ENCODE data around the gene ATP1A2.
"Not testable (repeated sequence)": the region's sequence is repeated elsewhere in the genome, so short reads cannot be mapped to it uniquely, and the experiment has no call there.

The ATP1A2 gene

DNA sequence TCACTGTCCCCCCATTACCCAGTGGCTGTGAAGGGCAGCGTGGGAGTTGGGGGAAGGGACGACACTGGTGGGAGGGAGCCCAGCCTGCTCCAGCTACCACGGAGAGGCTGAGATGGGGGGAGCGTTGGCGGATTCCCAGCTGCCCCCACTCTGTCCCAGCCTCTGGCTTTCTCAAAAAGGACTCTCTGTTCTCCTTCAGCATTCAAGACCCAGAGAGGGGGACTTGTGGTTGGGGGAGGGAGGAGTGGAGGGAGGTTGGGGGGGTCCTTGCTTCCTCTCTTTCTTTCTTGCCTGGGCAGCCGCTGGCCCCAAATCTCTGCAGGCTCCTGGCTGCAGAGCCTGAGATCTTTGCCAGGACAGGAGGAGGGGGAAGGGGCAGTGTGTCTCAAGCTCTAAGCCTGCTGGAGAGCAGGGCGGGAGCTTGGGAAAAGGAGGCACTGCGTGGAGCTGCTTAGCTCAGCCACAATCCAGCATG, 2.2 kb downstream of the ATP1A2 start:
- peak; percentile 64 to 96 (median 78) for DNase-seq
- intact Hi-C loops (cut with DNase I) = no loop called here

DNA sequence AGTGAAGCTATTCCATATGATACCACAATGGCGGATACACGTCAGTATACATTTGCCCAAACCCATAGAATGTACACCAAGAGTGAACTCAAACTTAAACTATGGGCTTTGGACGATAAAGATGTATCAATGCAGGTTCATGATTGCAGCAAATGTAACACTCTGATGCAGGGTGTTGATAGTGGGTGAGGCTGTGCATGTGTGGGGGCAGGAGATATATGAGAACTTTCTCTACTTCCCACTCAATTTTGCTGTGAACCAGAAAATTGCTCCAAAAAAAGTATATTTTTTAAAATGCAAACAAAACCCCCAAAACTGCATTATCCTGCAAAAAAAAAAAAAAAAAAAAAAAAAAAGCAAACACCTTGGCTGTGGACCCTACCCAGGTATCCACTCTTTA, 3.4 kb downstream of the ATP1A2 start:
- no peak for DNase-seq
- intact Hi-C loops (cut with DNase I) = no loop called here

DNA sequence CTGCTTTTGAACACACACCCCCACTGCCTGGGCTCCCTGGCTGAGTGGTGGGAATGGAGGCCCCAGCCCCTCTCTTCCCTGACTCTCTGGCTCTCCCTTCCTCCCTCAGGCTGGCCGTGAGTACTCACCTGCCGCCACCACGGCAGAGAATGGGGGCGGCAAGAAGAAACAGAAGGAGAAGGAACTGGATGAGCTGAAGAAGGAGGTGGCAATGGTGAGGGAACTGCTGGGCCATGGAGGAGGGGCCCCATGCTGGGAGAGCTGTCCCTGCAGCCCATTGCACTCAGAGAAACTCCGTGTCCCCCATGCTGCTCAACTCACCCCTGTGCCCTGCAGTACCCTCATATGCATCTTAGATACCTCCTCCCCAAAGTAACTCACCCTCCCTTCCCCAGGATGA, 5.2 kb downstream of the ATP1A2 start:
- intact Hi-C loops (cut with DNase I) = no loop called here
- peak in 3 of 10 donors; percentile 66 to 80 (median 76) for DNase-seq

DNA sequence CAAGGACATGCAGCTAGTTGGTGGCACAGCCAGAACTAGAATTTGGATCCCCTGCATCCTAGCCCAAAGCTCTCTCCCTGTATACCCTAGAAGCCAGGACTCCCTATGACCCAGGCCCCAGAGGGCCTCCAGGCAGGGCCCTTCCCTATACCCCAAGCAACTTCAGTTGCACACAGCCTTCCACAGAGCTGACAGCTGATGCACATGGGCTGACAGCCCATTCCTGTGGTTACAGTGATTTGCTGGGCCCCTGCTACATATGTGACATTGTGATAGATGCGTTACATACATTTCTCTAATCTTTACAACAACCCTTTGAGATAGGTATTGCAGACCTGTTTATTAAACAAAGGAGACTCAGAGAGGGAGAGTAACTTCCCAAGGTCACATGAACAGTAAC, 5.8 kb downstream of the ATP1A2 start:
- intact Hi-C loops (cut with DNase I) = no loop called here
- DNase-seq = peak in 1 of 10 donors; percentile 21

DNA sequence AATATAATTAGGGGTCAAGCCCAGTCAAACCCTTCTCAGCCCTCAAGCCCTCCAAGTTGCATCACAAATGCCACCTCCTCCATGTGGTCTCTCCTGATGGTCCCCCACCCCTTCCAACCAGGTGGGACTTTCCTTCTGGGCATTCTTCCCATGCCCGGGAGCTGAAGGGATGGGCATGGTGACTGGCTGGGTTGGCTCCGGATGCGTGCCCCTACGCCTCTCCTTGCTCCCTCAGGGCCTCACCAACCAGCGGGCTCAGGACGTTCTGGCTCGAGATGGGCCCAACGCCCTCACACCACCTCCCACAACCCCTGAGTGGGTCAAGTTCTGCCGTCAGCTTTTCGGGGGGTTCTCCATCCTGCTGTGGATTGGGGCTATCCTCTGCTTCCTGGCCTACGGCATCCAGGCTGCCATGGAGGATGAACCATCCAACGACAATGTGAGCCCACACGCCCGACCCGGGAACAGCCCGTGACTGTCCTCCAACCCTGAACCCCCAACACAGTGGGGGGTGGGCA, 7.5 kb downstream of the ATP1A2 start:
- DNase-seq = peak in 1 of 10 donors; percentile 73
- intact Hi-C loops (cut with DNase I) = no loop called here

DNA sequence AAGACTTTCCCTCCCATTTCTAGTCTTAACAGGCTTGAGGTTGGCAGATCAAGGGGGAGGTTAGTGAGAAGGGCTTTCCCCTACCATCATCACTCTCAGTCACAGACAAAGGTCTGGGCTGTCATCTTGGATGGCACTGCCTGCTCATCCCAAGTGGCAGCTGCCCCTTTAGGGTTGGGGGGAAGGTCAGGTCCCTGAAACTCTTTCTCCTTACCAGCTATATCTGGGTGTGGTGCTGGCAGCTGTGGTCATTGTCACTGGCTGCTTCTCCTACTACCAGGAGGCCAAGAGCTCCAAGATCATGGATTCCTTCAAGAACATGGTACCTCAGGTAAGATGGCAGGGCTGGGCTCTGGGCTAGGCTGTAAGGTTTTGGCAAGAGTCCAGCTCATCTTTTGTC, 8.2 kb downstream of the ATP1A2 start:
- intact Hi-C loops (cut with DNase I) = no loop called here
- peak in 1 of 10 donors; percentile 43 for DNase-seq

DNA sequence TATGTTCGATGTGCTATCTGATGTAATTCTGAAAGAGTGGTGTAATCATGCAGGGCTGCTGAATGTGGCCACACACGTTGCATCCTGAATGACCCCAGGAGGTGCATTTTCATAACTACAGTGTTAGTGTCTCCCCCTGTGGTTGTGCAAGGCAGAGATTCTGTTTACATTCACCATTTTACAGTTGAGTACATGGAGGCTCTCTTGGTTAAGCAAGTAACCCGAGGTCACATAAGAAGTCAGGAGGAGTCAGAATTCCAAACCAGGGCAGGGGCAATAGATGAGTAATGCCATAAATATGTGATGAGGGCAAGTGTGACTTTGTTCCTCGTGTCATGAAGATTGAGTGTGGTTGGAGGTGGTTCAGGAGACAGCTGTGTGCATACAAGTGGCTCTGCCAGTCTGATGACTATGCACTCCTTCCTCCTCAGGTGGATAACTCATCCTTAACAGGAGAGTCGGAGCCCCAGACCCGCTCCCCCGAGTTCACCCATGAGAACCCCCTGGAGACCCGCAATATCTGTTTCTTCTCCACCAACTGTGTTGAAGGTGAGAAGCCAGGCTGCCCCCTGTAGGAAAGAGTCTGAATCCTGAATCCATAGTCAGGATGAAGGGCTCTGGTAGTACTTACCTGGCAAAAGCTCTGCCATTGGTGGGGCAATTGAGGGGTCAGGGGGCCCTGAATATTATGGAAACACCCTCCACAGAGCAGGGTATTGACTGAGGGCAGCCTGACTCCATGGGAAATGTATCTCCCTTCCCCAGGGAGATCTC, 9.3 kb downstream of the ATP1A2 start:
- intact Hi-C loops (cut with DNase I) = no loop called here

DNA sequence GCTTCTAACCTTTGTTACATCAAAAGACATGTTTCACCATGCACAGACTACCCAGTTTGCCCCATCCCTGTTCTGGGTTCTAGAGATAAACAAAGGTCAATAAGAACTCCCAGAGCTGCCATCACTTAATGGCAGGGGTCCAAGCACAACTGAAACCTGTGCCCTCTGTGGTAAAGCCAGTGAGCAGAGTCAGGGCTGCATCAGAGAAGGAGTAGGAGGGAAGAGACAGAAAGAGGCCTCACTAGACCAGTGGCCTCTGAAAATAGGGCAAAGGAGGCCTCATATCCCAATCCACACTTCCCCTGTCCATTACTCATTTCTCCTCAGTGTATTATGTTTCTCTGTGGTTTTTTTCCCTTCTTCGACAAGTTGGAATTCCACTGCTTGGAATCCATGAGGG, 10.2 kb downstream of the ATP1A2 start:
- intact Hi-C loops (cut with DNase I) = no loop called here
- peak in 1 of 10 donors; percentile 5 for DNase-seq

More for the DNA sequence above, 9.3 kb downstream of the ATP1A2 start:
- peak in 1 of 10 donors; percentile 45 for DNase-seq

DNA sequence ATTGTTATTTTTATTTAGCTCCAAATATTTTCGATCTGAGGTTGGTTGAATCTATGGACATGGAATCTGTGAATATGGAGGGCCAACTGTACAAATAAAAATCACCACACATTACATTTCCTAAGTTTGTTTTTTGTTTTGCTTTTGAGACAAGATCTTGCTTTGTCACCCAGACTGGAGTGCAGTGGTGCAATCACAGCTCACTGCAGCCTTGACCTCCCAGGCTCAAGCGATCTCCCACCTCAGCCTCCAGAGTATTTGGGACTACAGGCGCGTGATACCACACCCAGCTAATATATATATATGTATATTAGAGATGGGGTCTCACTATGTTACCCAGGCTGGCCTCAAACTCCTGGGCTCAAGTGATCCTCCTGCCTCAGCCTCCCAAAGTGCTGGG, 10.8 kb downstream of the ATP1A2 start:
- intact Hi-C loops (cut with DNase I) = not testable (repeated sequence)
- DNase-seq = peak in 1 of 10 donors; percentile 17

DNA sequence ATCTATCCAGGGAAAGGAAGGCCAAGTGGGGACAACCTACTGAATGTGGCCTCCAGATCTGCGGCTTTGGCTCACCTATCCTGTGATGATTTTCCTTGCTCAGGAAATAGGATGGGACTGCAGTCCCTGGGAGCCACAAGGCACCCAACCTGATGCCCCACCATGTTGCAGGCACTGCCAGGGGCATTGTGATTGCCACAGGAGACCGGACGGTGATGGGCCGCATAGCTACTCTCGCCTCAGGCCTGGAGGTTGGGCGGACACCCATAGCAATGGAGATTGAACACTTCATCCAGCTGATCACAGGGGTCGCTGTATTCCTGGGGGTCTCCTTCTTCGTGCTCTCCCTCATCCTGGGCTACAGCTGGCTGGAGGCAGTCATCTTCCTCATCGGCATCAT, 11.8 kb downstream of the ATP1A2 start:
- intact Hi-C loops (cut with DNase I) = no loop called here
- DNase-seq = no peak

DNA sequence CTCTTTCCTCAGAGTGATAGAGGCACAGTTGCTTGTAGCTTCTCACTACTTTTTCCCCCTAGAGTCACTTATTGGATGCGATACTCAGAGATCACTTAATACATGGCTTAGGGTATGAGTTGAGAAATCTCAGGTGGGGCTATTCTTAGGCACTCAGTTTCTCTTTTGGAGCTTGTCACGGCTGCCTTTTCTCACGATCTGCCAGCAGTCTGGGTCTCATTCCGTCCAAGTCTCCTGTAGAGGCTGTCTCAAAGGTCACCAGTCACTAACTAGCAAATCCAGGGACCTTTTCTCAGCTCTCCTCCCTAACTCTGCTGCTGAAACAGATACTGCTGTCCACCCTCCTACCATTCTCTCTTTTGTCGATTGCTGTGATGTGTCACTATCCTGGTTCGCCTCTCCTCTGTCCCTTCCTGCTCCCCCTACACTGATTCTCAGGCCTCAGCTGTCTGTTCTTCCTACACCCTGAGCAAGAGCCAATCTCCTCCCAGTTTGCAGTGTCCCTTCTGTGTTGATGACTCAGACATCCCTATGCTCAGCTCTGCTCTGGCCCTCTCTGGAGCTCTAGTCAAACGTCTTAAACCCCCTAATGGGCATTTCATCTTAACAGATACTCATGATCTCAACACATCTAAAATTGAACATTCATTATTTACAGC, 12.4 kb downstream of the ATP1A2 start:
- peak in 1 of 10 donors; percentile 85 for DNase-seq
- intact Hi-C loops (cut with DNase I) = no loop called here

DNA sequence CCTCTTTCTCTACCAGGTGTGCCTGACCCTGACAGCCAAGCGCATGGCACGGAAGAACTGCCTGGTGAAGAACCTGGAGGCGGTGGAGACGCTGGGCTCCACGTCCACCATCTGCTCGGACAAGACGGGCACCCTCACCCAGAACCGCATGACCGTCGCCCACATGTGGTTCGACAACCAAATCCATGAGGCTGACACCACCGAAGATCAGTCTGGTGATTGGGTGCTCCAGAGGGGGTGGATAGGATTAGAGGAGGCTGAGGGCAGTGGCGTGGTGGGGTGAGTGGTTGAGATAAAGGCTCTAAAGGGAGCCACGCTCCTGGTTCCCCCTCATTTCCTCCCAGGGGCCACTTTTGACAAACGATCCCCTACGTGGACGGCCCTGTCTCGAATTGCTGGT, 13.1 kb downstream of the ATP1A2 start:
- DNase-seq = peak in 2 of 10 donors; percentile 39 to 65
- intact Hi-C loops (cut with DNase I) = no loop called here

DNA sequence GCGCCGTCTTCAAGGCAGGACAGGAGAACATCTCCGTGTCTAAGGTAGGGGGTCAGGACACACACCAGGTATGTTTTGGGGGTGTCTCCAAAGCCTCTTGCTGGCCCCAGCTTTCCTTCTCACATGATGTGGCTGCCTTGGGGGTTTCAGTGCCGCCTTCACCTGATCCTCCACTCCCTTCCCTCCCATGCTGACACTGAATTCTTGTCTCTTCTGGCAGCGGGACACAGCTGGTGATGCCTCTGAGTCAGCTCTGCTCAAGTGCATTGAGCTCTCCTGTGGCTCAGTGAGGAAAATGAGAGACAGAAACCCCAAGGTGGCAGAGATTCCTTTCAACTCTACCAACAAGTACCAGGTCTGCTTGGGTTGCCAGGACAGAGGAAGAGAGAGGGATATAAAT, 13.5 kb downstream of the ATP1A2 start:
- DNase-seq = peak in 5 of 10 donors; percentile 43 to 89 (median 63)
- intact Hi-C loops (cut with DNase I) = no loop called here

DNA sequence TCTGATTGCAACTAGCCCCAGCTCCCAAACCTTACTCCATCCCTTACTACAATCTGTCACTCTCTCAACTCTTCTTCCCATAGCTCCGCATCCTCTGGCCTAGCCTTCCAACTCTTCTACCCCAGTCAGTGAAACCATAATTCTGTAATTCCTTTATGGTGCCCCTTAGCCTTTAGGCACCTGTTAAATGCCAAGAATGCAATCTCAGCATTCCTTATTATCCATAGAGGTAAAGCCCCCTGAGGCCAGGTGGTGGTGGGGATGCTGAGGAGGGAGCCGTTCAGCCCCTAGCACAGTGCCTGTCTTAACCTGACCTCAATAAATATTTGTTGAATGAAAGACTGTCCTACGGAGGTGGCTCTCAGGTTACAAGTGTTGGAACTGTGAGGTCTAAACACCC, 14.0 kb downstream of the ATP1A2 start:
- intact Hi-C loops (cut with DNase I) = no loop called here
- DNase-seq = peak in 1 of 10 donors; percentile 22

DNA sequence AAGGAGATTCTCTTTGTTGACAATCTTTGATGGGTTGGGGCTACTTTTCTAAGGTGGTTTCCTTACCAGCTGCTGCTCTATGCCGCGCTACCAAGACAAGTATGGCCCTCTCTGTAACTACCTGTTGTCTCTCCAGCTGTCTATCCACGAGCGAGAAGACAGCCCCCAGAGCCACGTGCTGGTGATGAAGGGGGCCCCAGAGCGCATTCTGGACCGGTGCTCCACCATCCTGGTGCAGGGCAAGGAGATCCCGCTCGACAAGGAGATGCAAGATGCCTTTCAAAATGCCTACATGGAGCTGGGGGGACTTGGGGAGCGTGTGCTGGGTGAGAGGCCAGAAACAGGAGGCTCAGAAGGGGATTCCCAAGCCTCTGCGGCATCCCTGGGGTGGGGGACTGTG, 14.4 kb downstream of the ATP1A2 start:
- intact Hi-C loops (cut with DNase I) = no loop called here
- DNase-seq = peak in 1 of 10 donors; percentile 69

DNA sequence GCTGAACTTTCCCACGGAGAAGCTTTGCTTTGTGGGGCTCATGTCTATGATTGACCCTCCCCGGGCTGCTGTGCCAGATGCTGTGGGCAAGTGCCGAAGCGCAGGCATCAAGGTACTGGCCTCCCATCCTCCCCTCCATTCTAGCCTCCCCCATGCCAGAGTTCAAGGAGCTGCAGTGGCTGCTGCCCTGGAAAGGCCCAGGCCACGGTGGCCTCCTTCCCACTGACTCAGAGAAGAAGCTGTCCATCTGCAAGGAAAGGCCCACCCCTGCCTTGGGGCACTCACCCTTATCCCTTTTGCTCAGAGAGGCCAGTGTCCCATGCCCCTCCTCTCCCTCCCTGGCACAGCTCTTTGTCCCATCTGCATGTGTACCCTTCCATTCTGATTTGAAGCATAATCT, 14.9 kb downstream of the ATP1A2 start:
- intact Hi-C loops (cut with DNase I) = no loop called here
- DNase-seq = no peak

DNA sequence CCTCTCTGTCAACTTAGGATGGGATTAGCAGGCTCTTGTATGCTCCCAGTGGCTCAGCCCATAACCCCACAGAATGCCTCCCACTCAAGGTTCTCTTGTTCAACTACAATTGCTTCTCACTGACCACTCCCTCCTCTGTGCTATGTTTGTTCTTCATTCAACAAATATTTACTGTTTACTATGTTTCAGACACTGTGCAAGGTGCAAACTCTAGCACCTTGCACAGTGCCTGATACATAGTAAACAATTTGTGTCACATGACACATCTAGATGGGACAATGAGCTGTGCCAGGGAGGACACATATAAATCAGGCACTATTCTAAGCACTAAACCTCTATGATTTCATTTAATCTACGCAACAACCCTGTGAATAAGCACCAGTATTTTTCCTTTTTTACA, 15.4 kb downstream of the ATP1A2 start:
- no peak for DNase-seq
- intact Hi-C loops (cut with DNase I) = no loop called here

DNA sequence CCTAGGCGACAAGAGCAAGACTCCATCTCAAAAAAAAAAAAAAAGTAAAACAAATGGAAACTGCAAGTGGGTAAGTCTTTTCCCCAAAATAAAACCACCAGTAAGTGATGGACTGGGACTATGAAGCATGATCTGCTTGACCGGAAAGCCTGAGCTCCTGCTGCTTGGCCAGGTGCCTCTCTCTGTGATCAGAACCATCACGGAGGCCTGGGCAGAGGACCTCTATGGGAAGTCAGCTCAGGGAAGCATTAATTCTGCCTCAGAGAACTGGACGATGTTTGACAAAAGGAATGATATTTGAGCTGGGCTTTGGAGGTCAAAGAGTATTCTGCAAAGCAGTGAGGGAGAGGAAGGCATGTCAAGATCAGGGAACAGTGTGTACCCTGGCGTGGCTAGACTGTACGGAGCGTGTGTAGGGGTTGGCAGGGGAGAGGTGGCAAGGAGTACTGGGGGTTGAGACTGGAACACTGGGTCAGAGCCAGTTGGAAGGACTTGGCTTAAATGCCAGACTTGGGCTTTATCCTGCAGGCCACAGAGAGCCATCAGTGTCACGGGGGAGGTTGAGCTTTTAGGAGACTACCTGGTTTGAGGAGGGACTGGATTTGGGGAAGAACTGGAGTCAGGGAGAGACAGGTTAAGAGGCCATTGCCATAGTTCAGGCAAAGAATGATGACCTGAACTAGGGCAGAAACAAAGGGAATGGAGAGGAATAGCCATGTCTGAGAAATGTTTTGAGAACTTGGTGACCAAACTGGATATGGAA, 16.4 kb downstream of the ATP1A2 start:
- DNase-seq = peak in 1 of 10 donors; percentile 59
- intact Hi-C loops (cut with DNase I) = no loop called here

DNA sequence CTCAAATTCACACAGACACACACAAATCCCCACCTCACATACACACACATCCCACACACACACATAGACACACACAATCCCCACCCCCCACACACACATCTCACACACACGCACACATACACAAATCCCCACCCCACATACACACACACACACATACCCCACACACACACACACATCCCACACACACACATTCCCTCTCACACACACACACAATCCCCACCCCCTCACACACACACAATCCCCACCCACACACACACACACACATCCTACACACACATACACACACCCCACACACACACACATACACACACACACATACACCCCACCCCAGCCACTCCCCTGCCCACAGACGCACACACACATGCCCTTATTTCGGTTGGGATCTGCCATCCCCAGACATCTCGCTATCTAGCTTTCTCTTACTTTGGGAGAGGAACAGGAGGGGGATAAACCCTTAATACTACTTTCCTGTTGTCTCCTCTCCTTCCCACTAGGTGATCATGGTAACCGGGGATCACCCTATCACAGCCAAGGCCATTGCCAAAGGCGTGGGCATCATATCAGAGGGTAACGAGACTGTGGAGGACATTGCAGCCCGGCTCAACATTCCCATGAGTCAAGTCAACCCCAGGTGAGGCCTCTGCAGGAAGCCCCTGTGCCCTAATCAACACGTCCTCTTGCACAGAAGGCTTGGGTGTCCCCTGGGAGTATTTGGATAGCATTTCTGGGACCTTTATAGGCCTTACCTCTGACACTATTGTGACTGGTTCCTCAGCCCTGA, 18.6 kb downstream of the ATP1A2 start:
- peak in 1 of 10 donors; percentile 34 for DNase-seq
- intact Hi-C loops (cut with DNase I) = no loop called here
